H1 (cell line): ENCODE data around the gene NAV3.

Experiments
- CTCF ChIP-seq, 3 experiments: IDR thresholded peaks; 1 replicate in 2 of 3; 2 replicates in 1 of 3; pipeline versions ENCODE4 v1.5.1 to v1.6.1; 2011; ENCODE audit warnings: low read length in 3 of 3, mild to moderate bottlenecking in 3 of 3, inconsistent platforms in 2 of 3, low read depth in 1 of 3, moderate library complexity in 1 of 3; ENCODE audit not compliant: insufficient read depth in 1 of 3; ENCODE audit errors: control extremely low read depth in 1 of 3
- EGR1 ChIP-seq: IDR thresholded peaks from 2 replicates; pipeline ENCODE4 v1.6.1; 2011; ENCODE audit warnings: low read depth, low read length, borderline replicate concordance
- MAFK ChIP-seq: IDR thresholded peaks from 2 replicates; pipeline ENCODE4 v1.6.1; 2012; ENCODE audit warnings: low read depth, mild to moderate bottlenecking, improper control_type of control experiment, low read length

- TF ChIP-seq EGR1 (no peak), CTCF (IDR thresholded peaks at IDR 0.05; ENCODE audit: control extremely low read depth in 1 of 3, insufficient read depth in 1 of 3, low read depth in 1 of 3, low read length in 3 of 3) (no peak), MAFK (no peak)
These were observed 173.8 kb downstream of the NAV3 start for GRCh38 chr12:78004249-78005093.
